Pulmonary artery endothelial cell (primary cell): ENCODE results near the gene NINJ2. TPM values are rescaled to one million over a fixed set of nuclear protein-coding genes. Genes with fewer than 3 reads are reported as not detected.

Source experiments
- DNase-seq: peaks from one replicate; pipeline ENCODE4 v3.0.0-alpha.2; 2011; ENCODE audit warnings: low read depth, low spot score
- total RNA-seq: library from RNA; depleted of rRNA; stranded (reverse); fragments of >200 nt; gene quantifications from 2 replicates; pipeline ENCODE4 v1.2.3, GENCODE V29; 2014

NINJ2 gene
- total RNA-seq, 1 donor from 2014 or later, result 0.66 TPM

DNA sequence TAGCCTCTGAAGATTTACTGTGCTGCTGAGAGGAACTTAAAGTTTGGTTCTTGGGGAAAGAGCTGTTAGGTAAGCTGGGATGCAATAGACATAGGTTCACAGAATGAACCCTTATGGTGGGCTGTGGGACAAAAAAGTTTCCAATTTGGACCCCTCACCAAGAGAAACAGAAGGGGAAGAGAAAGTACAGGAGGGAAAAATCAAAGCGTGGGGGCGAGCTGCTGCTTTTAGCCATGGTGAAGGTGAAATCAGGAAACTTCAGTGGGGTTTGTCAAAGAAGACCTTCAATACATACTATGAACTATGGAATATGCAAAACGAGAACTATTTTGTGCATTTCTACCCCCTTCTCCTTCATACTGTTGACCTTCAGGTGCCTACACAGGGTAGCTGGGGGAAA, 10.6 kb upstream of the NINJ2 start:
- DNase-seq, result no peak

GRCh38 chr12:669576-669945, 6.3 kb upstream of the NINJ2 start:
- no peak for DNase-seq

DNA sequence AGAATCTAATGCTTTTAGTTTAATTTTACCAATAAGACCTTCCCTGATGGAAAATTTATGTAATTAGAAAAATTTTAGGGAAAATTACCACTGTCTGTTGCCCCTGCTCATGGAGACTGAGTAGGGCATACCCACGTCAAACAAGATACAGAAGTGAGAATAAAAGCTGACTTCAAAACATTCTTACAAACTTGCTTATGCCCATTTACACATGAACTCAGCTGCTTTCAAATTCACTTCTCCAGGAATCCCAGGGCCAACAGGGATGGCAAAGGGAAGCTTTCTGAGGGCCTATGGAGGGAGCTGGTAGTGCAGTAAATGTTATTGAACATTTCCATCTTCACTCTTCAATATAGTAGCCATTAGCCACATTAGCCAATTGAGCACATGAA, 4.8 kb upstream of the NINJ2 start:
- DNase-seq, result no peak

DNA sequence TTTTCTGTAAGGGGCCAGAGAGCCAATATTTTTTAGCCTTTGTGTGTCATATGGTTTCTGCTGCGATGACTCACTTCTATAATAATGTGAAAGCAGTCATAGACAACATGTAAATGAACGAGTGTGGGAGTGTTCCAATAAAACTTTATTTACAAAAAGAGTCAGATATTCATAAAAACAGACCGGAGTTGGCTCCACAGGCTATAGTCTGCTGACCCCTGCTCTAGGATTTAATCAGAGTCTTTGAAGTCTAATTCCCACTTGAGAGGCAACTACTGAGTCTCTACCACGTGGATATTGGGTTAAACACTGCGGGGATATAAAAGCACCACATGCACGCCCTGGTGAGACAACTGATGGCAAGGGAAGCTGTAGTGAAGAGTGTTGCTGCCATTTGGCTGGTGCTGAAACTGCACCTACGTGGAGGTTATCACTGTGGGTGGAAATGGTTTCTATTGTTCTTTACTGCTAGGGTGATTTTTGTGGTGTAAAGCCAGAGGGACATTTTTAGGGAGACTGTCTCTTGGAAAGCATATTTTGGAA, 3.6 kb upstream of the NINJ2 start:
- DNase-seq, result no peak

DNA sequence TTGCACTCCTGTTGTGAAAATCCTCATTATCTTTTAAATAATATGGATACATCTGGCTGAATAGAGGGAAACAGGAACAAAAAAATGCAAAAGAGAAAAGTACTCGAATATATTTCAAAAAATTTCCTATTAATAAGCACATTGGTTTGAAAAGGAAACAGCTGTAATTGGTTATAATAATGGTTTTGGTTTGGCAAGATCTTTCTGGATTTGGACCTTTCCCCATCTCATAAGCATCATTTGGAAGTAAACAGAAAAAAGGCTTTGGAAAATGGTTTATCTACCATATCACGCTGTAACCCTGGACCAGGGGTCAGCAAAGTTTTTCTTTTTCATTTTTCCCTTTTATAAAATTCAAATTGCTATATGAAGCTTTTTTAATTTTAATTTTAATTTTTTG, 2.8 kb upstream of the NINJ2 start:
- DNase-seq, result no peak

DNA sequence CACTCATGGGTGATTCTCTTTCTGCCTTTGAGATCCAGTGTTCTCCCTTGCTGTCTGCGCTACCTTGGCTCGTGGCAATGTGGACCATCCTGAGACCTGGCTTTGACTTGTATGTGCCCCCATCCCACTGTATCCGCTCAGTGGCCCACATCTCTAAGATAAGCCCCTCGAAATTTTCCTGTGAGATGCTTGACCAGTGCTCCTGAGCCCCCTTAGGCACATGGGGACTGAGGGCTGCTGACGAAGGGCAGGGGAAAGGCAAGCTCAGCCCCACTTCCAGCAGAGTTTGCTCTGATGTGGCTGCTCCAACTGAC, 1.5 kb upstream of the NINJ2 start:
- DNase-seq, result no peak

DNA sequence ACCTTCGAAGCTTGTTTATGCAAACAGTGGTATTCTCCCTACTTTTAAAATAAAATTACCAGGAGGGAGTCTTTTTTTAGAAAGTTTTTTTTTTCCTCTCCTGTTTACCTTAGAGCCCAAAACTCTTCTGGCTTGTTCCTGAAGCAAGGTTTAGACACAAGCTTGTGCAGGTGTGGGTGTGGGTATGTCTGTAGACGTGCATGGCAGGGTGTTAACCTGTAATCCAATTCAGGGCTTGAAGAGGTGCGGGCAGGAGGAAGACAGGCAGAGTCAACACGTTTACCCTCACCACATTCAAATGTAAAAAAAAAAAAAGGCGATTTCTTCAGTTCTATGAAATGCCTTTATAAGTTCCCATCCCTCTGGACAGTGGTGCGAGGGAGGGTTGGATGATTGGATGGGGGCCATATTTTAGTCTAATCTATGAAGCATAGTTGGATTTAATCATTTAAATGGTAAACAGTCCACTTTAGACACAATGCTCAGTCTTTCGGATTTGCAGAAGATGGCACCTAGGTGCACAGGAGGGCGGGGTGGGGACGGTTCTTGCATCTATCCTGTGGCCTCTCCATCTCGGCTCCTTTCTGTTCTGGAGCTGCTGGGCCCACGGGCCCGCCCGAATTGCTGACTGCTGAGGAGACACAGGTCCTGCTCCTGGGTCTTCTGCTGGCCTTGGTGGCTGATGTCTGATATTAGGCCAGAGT, 982 bp upstream of the NINJ2 start:
- DNase-seq, result no peak

- DNase-seq, result no peak
Measured at GRCh38 chr12:662566-663292, 516 bp downstream of the NINJ2 start.

DNA sequence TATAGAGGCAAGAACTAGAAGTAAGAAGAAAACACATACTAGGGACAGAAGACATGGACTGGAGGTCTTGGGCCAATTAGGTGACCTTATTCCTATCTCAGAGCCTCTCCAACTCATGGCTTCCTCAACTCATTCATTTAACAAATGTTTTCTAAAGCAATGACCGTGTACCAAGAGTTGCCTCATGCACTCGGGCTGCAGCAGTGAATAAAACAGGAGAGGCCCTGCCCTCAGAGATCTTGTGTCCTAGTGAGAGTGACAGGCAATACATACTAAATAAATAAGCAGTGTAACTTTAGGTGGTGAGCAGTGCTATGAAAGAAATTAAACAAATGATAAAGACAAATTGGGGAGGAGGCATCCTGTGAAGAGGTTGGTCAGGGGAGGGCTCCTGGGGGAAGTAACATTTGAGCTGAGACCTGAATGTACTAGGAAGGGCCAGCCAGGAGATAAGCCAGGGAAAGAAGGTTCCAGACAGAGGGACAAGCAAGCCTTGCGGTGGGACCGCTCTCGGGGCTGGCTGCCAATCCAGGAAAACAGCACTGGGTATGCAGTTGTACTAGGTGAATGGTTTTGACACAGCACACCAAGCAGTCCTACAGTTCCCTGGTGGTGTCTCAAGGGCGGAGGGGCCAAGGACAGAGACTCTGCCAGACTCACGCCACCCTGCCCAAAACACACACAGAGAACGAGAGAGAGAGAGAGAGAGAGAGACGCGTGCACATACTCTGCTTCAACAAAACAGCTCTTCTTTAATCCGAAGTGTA, 1.3 kb downstream of the NINJ2 start:
- DNase-seq, result no peak

DNA sequence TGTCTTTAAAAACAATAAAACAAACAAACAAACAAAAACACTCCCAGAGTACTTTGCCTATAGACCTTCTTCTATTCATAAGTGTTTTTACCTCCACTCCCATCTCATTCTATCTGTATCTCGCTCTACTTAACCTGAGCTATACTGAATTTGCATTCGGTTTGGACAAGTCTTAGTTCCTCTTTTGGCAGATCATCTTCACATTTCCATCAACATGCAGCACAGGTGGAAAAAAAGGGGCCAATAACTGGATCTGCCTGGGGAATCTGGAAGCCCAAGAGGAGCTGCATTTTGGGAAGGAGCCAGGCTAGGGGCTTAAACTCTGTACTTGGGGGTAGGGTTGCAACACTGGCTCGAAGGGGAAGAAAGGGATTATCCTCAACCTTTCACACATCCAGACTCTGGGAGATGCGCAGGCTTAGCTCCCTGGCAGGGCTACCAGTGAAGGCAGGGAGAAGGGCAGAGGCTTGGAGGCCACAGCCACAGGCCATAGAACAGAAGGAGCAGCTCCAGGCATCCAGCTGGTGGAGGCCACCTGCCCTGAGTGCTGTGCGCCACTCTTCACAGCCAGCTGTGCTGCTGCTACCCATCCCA, 4.1 kb downstream of the NINJ2 start:
- no peak for DNase-seq

GRCh38 chr12:650983-651382, 12.3 kb downstream of the NINJ2 start:
- no peak for DNase-seq

DNA sequence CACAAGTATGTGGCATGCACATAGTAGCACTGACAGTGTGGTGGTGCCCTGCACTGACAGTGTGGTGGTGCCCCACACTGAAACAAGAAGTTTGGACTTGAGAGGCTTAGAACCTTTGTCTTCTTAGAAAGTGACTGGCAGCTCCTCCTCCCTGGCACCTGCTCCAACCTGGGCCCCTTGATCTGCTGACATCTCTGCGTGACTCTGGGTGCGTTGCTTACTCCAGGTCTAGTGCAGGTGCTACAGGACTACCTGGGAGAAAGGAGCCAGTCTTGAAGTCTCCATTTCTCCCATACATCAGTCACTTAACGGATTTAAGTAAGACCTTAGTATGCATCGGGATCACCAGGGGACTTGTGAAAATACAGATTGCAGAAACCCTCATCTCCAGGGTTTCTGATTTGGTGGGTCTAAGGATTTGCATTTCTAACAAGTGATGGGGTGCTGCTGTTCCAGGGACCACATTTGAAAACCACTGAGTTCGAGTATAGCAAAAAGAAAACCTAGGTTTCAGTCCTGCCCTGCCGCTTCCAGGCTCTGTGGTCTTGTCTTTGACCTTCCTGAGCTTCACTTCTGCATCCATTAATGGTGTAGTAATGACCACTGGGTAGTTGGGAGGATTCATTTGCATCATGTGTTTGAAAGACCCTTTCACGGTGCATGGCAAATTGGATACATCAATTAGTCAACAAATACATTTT, 15.7 kb downstream of the NINJ2 start:
- DNase-seq, result no peak

DNA sequence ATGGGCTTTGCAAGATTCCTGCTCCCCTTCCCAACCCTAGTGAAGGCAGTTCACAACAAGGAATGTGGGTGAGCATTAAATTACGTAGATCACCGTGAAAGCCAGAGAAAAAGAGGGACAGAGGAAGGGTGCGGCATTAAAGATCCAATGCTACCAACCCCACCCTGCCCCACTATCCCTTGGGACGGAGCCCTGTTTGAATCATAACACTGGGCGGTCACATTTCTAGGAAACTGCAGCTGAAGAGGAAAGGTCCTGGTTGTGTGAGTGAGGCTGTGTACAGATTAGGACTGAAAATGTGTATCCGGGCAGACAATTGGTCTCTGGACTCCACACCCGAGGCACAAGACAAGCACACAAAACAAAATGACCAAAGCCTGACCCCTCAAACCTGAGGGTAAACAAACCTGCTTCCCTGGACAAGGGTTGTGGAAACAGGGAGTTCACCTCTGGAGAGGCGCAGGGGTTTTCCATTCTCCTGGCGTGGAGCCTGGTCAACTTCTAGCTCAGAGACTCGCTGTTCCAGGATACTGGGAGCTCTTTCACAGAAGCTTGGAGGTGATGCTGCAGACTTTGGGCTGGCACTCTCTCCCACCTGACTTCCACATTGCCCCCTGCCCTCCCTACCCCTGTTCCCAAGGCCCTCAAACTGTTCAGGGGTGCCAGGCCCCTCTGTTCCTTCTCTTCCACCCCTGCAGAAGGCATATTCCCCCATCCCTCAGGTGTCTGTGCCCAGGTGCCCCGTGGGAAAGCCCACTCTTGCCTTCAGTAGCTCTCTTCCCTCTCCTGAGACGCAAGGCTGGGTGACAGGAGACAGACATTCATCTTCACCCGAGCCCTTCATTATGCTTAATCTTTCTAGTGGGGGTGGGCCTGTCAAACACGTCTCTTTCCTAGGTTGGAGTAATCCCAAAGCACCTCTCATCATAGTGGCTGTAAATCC, 16.5 kb downstream of the NINJ2 start:
- no peak for DNase-seq

DNA sequence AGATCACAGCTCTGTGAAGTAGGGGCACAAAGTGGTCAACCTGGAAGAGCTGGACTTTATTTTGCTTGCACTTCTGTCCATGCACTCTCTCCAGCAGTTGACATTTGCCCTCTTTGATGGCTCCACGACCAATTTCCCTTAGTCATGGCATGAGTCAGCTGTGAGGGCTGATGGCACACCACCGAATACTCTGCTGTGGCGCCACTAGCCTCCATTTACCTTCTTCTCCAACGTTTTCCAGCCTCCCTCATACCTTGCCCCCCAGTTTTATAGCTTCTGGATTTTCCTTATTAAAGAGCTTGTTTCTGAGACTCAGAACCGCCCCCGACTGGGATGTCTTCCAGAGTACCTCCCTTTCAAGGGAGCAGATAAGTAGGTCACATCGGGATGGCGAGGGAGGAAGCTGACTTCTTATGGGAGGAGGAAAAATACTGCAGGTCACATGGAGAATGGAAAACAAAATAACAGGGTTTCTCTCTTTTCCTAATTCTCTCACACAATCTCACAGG, 17.6 kb downstream of the NINJ2 start:
- no peak for DNase-seq

GRCh38 chr12:644818-645552, 18.3 kb downstream of the NINJ2 start:
- DNase-seq, result no peak

- no peak for DNase-seq
Measured at GRCh38 chr12:644303-644639, 19.0 kb downstream of the NINJ2 start.

DNA sequence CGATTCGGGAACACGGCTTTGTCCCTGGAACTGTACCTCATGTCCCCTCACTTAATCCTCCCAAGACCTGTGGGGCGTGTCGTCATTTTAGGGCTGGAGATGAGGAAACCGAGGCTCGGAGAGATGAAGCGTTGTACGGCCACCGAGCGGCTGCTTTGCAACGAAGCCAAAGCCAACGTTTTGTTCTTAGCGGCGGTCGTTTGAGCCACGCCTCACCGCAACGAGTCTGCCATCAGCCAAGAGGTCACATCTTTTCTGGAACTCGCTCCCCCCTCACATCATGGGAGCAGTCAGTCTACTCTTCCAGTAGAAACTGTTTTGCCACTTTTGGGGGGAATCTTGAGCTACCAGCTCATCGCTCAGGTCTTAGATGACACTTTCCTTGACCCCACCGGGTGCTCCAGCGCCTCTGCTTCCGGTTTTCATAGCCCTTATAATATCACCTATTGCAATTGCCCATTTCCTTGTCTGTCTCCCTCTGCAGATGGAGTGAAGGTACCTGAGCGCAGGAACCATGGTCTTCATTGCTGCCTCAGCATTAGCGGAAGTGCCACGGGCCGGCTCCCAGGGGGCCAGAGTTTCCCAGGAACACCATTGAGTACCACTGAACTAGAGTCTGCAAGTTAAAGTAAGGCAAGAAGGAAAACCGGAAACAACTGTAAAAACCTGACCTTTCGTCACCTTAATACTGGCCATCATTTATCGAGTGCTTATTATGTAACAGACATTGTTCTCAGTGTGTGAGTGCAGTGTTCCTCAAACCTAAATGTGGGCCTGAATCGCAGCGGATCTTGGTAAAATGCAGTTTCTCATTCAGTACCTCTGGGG, 19.6 kb downstream of the NINJ2 start:
- DNase-seq, result no peak

DNA sequence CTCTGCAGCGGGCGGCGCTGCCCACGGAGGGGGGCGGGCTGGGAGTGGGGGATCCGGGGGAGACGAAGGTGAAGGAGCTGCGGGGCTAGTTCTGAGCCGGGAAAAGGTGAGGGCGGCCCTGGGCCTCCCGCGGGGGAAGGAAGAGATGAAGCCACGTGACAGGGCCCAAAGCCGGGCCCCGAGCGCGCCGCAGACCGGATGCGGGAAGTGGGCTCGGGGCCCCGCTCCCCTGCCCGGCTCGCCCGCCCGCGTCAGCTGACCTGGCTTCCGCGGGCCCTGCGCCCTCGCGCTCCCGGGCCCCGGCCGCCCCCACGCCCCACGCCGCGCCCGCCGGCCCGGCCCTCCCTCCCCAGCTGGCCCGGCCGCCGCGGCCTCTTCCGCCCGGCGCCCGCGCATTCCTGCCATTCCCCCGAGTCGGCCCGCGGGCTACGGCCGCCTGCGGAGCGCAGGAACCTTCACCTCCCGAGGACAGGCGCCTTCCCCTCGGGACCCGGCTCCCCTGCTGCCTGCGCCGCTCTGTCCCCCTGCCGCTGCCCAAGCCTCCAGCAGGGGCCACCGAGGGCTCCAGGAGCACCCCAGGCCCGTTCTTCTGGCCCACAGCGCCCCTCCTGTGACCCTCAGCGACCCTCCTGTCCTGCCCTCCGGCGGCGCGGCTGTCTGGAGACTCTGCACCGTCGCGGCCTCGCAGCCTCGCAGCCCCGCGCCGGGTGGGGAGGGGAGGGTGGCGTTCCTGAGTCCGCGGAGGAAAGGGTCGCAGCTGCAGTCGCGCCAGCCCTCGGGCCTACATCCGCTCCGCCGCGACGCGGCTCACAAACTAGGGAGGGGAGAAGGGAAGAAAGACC, 20.4 kb downstream of the NINJ2 start:
- no peak for DNase-seq
